DMS 273 treated with DMSO at 0.1 percent for 48 hours (cell line): ENCODE data around the gene ANGPT4.
"Not testable (repeated sequence)": the region's sequence is repeated elsewhere in the genome, so short reads cannot be mapped to it uniquely, and the experiment has no call there.

Source experiments
- DNase-seq: peaks from one replicate; lab custom pipeline; 2025; lab: John Stamatoyannopoulos, UW

The ANGPT4 gene

DNA sequence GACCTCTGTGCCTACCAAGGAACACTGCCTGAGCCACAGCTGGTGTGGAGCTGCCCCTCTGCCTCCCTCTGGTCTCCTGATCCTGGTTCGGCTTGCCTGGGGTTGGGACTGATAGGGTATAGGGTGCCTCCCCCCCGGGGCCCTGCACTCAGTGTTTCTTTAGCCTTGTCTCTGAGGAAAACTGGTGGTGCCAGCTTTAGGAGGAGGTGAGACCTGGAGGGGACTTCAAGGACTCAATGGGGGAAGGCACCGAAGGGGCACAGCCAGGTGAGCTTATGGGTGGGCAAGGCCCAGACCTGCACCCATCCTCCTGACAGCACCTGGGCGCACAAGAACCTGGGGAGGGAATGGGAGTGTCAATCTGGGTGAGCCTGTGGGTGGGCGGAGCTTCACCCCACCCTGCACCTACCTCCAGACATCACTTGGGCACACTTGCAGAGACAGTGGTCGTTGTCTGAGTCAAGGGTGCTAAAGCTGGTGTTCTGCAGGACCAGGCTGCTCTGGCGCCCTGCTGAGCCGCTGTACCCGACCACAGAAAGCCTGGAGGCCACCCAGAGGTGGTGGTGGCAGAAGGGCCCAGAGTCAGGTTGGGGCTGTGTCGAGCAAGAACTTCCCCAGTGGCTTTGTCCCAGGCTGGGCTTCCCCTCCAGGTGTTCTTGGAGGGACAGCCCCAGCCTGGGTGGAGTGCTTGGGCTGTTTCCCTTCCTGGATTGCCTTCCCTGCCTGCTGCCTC is 42.1 kb downstream of the ANGPT4 start:
- no peak for DNase-seq

GRCh38 chr20:872855-873520 is 43.1 kb downstream of the ANGPT4 start:
- DNase-seq = no peak

- no peak for DNase-seq
Observed at GRCh38 chr20:871948-872347, 44.2 kb downstream of the ANGPT4 start.

GRCh38 chr20:871436-871835 is 44.7 kb downstream of the ANGPT4 start:
- no peak for DNase-seq

- no peak for DNase-seq
Observed at GRCh38 chr20:870758-871157, 45.4 kb downstream of the ANGPT4 start.

GRCh38 chr20:869606-870005 is 46.5 kb downstream of the ANGPT4 start:
- no peak for DNase-seq

DNA sequence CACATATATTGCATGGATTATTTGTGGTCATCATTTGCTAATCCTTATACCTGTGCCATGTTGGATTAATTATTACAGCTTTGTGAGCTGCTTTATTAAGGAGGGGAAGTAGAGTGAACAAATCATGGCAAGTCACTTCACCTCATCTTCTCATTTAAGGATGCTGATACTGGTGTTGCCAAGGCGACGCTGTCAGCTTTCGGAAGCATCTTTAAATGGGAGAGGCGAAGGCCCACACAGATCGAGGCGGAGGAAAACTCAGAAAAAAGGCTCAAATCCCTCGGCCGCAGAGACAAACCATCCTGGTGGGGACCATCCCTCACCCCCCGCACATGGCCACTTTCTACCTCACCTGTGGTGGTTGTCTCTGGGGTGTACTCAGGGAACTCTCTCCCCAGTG is 47.9 kb downstream of the ANGPT4 start:
- DNase-seq = no peak

GRCh38 chr20:865440-865839 is 50.7 kb downstream of the ANGPT4 start:
- DNase-seq = no peak

- no peak for DNase-seq
Observed at GRCh38 chr20:860891-861290, 55.2 kb downstream of the ANGPT4 start.

GRCh38 chr20:859751-860231 is 56.3 kb downstream of the ANGPT4 start:
- no peak for DNase-seq

DNA sequence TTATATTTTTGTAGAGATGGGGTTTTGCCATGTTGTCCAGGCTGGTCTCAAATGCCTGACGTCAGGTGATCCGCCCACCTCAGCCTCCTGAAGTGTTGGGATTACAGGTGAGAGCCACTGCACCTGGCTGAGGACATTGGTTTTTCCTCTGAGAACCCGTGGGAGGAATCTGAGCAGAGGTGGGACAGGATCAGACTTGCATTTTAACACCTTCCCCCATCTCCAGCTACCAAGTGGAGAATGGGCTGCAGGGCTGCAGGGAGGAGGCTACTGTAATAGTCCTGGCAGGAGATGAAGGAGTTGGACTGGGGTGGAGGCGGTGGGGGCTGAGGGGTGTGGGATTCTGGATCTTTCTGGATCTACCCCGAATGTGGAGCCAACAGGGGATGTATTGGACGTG is 58.1 kb downstream of the ANGPT4 start:
- no peak for DNase-seq

DNA sequence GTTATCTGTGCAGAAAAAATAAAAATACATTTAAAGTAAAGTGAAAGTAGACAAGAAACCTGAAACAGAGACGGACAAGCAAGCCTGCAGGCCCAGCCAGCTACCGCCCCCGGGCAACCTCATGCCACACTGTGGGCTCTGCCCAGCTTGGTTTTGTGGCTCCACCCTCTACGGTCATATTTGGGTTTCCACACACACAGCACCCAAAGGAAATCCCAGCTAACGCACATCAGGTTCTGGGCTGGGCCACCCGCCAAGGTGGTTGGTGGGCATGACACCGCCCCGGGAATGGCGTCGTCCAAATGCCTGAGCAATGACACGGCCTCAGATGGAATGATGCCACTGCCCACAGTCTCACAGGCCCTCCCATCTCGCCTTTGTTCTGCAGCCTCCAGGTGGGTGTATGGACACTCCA is 59.8 kb downstream of the ANGPT4 start:
- DNase-seq = no peak

DNA sequence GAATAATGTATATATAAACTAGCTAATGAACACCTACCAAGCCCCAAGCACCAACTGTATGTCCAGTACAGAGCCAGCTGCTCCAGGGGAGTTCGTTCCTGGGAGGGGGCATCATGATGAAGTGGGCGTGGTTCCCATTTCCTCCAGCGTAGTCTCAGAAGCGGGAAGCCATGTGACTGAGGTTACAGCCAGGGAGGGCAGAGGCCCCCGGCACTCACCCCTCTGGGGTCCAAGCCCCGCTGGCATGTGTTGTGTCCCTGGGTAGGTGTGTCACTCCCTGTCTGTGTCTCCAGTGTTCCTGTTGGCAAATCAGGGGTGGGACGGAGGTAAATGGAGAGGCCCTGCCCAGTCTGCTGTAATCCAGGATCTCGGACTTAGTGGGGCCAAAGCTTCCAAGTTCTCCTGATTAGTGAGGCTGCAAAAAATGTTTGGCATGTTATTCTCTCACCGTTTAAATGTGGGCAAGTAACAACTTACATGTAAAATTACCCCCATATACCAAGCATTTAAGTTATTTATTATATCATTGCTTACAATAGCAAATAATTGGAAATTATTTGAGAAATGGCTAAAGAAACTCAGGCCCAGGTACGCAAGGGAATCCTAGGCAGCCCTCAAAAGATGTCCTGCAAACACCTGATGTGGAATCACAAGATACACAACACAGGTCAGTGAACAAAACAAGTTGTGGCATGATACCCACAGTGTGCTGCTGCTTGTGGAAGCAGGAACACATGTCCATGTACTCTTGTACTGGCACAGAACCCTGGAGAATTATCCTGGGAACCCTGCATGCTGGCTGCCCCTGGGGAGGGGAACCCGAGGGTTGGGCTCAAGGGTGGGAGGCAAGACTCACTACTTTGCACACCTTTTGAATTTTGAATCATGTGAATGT is 60.4 kb downstream of the ANGPT4 start:
- no peak for DNase-seq

DNA sequence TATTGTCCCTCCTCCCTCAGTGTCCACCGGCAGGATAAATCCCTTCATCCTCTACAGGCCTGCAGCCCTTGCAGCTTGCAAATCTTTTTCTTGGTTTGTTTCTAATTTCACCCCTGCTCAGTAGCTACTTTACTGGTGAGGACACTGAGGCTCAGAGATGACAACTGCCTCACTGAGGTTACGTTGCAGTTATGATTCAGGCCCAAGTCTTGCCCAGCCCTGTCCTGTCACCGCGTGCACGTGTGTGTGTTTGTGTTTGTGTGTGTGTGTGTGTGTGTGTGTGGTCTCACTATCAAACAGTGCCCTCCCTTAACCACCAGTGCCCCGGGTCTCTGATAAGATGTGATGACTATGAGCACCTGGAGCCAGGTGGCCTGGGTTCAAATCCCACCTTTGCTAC is 61.5 kb downstream of the ANGPT4 start:
- no peak for DNase-seq

- DNase-seq = no peak
Observed at GRCh38 chr20:853406-853996, 62.6 kb downstream of the ANGPT4 start.

- DNase-seq = not testable (repeated sequence)
Observed at GRCh38 chr20:848731-849130, 67.4 kb downstream of the ANGPT4 start.

GRCh38 chr20:848193-848592 is 67.9 kb downstream of the ANGPT4 start:
- no peak for DNase-seq

GRCh38 chr20:846894-847278 is 69.2 kb downstream of the ANGPT4 start:
- DNase-seq = no peak

- no peak for DNase-seq
Observed at GRCh38 chr20:845941-846893, 69.9 kb downstream of the ANGPT4 start.

DNA sequence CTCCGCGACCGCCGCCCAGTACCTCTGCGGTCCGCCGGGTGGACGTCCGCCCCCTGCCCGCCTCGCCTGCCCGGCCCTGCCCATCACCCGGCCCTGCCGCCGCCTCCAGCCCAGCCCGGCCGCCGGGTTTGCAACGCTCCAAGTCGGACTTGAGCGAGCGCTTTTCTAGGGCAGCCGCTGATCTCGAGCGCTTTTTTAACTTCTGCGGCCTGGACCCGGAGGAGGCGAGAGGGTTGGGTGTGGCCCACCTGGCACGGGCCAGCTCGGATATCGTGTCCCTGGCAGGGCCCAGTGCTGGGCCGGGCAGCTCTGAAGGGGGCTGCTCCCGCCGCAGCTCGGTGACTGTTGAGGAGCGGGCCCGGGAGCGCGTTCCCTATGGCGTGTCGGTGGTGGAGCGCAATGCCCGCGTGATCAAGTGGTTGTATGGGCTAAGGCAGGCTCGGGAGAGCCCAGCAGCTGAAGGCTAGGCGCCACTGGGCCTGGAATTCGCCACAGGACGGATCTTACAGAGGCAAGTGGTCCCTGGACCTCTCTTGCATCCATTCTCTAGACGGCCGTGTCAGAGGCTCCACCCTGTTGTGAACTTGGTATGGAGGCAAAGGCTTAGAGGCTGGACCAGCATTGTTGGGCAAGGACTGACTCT is 70.8 kb downstream of the ANGPT4 start:
- DNase-seq = no peak
